ENCODE results near the gene MAPK9. TPM values are rescaled to one million over a fixed set of nuclear protein-coding genes. Genes with fewer than 3 reads are reported as not detected.
A peak's percentile ranks its signal among the peaks of the same experiment; 100 is the strongest.

The MAPK9 gene
- total RNA-seq, 4 donors from 2014 or later: 48.1 to 70.0 (median 54.2) TPM

- intact Hi-C loops (cut with DNase I): loop anchor here (10.0 kb wide), 1 partner anchor 208 kb away; no protein-coding TSS in a partner anchor
- no peak for DNase-seq
- Histone ChIP-seq H3K4me3 (replicated peaks in 1 of 3) (no peak overlapping the region), H3K27ac (no peak overlapping the region), H3K4me1 (peaks cover 0 to 3% of the 10 kb centered on the region in 2 donors), H3K9me3 (no peaks in the 10 kb centered on the region), H3K36me3 (no peaks in the 10 kb centered on the region), H3K27me3 (no peaks in the 10 kb centered on the region)
- TF ChIP-seq POLR2A (IDR thresholded peaks at IDR 0.05): no peak
- TF ChIP-seq, protein P1, sequence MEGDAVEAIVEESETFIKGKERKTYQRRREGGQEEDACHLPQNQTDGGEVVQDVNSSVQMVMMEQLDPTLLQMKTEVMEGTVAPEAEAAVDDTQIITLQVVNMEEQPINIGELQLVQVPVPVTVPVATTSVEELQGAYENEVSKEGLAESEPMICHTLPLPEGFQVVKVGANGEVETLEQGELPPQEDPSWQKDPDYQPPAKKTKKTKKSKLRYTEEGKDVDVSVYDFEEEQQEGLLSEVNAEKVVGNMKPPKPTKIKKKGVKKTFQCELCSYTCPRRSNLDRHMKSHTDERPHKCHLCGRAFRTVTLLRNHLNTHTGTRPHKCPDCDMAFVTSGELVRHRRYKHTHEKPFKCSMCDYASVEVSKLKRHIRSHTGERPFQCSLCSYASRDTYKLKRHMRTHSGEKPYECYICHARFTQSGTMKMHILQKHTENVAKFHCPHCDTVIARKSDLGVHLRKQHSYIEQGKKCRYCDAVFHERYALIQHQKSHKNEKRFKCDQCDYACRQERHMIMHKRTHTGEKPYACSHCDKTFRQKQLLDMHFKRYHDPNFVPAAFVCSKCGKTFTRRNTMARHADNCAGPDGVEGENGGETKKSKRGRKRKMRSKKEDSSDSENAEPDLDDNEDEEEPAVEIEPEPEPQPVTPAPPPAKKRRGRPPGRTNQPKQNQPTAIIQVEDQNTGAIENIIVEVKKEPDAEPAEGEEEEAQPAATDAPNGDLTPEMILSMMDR (IDR thresholded peaks at IDR 0.05): no peak
- 91 to 93% methylated on average over 14 of the region's 14 CpGs for WGBS, 2 donors
Measured at GRCh38 chr5:180323160-180323559, 31.3 kb upstream of the MAPK9 start.

DNA sequence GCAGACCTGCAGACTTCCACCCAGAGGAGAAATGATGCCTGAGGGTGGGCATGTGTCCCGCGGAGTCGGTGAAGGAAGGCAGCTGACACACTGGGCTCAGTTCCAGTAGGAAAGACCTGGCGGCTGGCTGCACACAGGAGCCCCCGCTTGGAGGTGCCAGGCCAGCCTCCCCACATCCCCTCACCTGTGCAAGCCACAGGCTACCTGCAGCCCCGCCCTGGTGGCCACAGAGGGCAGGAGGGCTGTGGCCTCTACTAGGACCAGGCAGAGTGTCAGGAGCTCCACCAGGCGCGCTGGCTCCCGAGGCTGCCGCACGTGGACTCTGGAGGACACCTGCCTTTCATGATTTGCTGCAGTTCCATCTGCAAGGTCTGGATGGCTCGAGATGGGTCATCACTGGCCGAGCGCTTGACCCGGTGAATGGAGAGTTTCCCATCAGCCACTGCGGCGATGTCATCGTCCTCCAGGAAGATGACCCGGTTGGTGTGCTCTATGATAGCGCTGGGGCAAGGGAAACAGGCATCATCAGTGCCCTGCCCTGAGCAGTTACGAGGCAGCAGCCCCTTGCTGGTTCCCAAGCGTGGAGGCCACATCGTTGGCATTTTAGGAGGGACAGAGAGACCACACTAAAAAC lies 26.7 kb upstream of the MAPK9 start:
- DNase-seq: no peak
- Histone ChIP-seq H3K4me3 (replicated peaks in 1 of 3) (no peak overlapping the region), H3K27ac (no peak overlapping the region), H3K36me3 (no peaks in the 10 kb centered on the region), H3K27me3 (no peaks in the 10 kb centered on the region), H3K4me1 (peaks cover 0 to 5% of the 10 kb centered on the region in 2 donors), H3K9me3 (no peaks in the 10 kb centered on the region)
- intact Hi-C loops (cut with DNase I): loop anchor here (10.0 kb wide), 1 partner anchor 184 kb away; no protein-coding TSS in a partner anchor
- WGBS, 2 donors: 83 to 94% methylated on average over 7 to 18 of the region's 23 CpGs
- no peak for TF ChIP-seq POLR2A (IDR thresholded peaks at IDR 0.05)
- TF ChIP-seq, protein P1 (IDR thresholded peaks at IDR 0.05): no peak

- Histone ChIP-seq H3K27me3 (no peaks in the 10 kb centered on the region), H3K36me3 (no peaks in the 10 kb centered on the region), H3K4me3 (replicated peaks in 1 of 3) (no peak overlapping the region), H3K4me1 (peaks cover 0 to 5% of the 10 kb centered on the region in 2 donors), H3K27ac (no peak overlapping the region), H3K9me3 (no peaks in the 10 kb centered on the region)
- DNase-seq: no peak
- WGBS, 2 donors: 93% methylated on average over 20 of the region's 20 CpGs
- intact Hi-C loops (cut with DNase I): loop anchor here (10.0 kb wide), 1 partner anchor 182 kb away; no protein-coding TSS in a partner anchor
- no peak for TF ChIP-seq POLR2A (IDR thresholded peaks at IDR 0.05)
- TF ChIP-seq, protein P1 (IDR thresholded peaks at IDR 0.05): no peak
Measured at GRCh38 chr5:180316586-180316985, 24.7 kb upstream of the MAPK9 start.

DNA sequence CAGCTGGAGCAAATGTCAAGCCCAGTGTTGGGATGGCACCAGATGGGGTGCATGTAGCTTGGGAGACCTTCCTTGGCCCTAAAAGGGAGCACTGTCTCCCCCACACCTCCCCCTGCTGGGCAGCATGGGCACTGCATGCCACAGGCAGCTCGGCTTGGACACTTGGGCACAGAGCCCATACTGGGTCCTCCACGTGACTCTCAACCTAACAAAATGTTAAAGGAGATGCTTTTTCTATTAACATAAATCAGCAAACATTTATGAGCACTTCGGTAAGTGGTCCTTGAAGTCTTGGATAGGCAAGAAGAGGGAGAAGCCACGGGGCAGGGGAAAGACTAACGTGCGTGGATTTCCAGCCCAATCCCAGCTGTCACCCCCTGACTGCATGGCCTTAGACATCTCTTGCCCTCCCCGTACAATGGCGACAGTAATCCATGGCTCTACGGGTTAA lies 23.9 kb upstream of the MAPK9 start:
- H3K9me3 ChIP-seq: no peaks in the 10 kb centered on the region
- H3K4me1 ChIP-seq: peaks cover 0 to 5% of the 10 kb centered on the region in 2 donors
- no peaks in the 10 kb centered on the region for H3K36me3 ChIP-seq
- H3K4me3 ChIP-seq (replicated peaks in 1 of 3): no peak overlapping the region
- peak; percentile 70 to 76 for DNase-seq
- no peak for TF ChIP-seq POLR2A (IDR thresholded peaks at IDR 0.05)
- TF ChIP-seq, protein P1 (IDR thresholded peaks at IDR 0.05): peak; percentile 76 to 97 (median 87)
- WGBS, 2 donors: 53% methylated on average over 9 of the region's 9 CpGs
- H3K27ac ChIP-seq: no peak overlapping the region
- intact Hi-C loops (cut with DNase I): loop anchor here (10.0 kb wide), 1 partner anchor 181 kb away; no protein-coding TSS in a partner anchor
- H3K27me3 ChIP-seq: no peaks in the 10 kb centered on the region

Measured in thyroid gland (tissue), 4 donors.